ENCODE measurements around the gene PTPRD. TPM values are rescaled to one million over a fixed set of nuclear protein-coding genes. Genes with fewer than 3 reads are reported as not detected.

The PTPRD gene
- total RNA-seq, 1 experiment from 2014 or later = not detected

DNA sequence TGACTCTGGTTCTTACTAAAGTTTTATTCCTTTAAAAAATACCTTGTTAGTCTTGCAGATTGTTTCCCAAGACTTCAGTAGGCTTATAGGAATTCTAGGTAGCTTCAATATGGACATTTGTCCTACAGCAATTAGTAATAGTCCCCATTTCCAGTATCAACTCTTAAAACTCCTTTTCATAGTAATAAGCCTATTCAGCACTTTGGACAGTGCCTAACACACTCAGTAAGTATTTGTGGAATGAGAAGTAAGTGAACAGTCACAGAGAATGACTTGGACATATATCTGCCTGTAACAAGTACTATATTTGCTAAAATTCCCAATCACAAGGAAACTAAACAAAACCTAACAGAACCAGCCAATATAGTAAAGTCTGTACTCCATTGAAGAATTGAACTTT, 1521.4 kb downstream of the PTPRD start:
- H3K36me3 ChIP-seq (ENCODE audit: control insufficient read depth, insufficient read depth, low read length) = no peaks in the 10 kb centered on the region
- no peak overlapping the region for H3K27ac ChIP-seq (ENCODE audit: low read length)
- intact Hi-C loops (cut with micrococcal nuclease; ENCODE audit: unreplicated experiment) = no loop called here
- in situ Hi-C loops (cut with HindIII; ENCODE audit: low pct_unique_long_range_greater_than_20kb, low sequenced_read_pairs) = no loop called here
- CTCF ChIA-PET = no interaction called here
- H3K4me1 ChIP-seq (ENCODE audit: control insufficient read depth, insufficient read depth, low read length) = no peaks in the 10 kb centered on the region
- no peak overlapping the region for H3K4me3 ChIP-seq (ENCODE audit: low read depth in 2 of 2, low read length in 2 of 2)
- no peak for DNase-seq (ENCODE audit: low read depth, low spot score)
- POLR2A ChIA-PET = no interaction called here
- BruUV-seq (replicated peaks) = no TSS peak
- TF ChIP-seq, protein P1, sequence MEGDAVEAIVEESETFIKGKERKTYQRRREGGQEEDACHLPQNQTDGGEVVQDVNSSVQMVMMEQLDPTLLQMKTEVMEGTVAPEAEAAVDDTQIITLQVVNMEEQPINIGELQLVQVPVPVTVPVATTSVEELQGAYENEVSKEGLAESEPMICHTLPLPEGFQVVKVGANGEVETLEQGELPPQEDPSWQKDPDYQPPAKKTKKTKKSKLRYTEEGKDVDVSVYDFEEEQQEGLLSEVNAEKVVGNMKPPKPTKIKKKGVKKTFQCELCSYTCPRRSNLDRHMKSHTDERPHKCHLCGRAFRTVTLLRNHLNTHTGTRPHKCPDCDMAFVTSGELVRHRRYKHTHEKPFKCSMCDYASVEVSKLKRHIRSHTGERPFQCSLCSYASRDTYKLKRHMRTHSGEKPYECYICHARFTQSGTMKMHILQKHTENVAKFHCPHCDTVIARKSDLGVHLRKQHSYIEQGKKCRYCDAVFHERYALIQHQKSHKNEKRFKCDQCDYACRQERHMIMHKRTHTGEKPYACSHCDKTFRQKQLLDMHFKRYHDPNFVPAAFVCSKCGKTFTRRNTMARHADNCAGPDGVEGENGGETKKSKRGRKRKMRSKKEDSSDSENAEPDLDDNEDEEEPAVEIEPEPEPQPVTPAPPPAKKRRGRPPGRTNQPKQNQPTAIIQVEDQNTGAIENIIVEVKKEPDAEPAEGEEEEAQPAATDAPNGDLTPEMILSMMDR (IDR thresholded peaks at IDR 0.05) = no peak
- TF ChIP-seq POLR2AphosphoS5 (IDR thresholded peaks at IDR 0.05; ENCODE audit: low read depth, low read length) (no peak), TCF7L2 (IDR thresholded peaks at IDR 0.05; ENCODE audit: low read depth, low read length) (no peak), REST (IDR thresholded peaks at IDR 0.05; ENCODE audit: insufficient read depth in 1 of 2, low read depth in 2 of 2, low read length in 1 of 2) (peak in 1 of 2 experiments; percentile 33; a peak in 1 of 4 replicates), SIN3A (IDR thresholded peaks at IDR 0.05; ENCODE audit: borderline replicate concordance, insufficient read depth, low read depth, low read length) (no peak)
- H3K9me3 ChIP-seq (ENCODE audit: control insufficient read depth, insufficient read depth, low read depth, low read length) = no peaks in the 10 kb centered on the region
- H3K27me3 ChIP-seq (ENCODE audit: control insufficient read depth, insufficient read depth, low read length) = no peaks in the 10 kb centered on the region
- ATAC-seq = no peak

- DNase-seq (ENCODE audit: low read depth, low spot score) (no peak), ATAC-seq (no peak)
- Histone ChIP-seq H3K27me3 (ENCODE audit: control insufficient read depth, insufficient read depth, low read length) (no peaks in the 10 kb centered on the region), H3K27ac (ENCODE audit: low read length) (no peak overlapping the region), H3K4me1 (ENCODE audit: control insufficient read depth, insufficient read depth, low read length) (no peaks in the 10 kb centered on the region), H3K36me3 (ENCODE audit: control insufficient read depth, insufficient read depth, low read length) (no peaks in the 10 kb centered on the region), H3K4me3 (ENCODE audit: low read depth in 2 of 2, low read length in 2 of 2) (no peak overlapping the region), H3K9me3 (ENCODE audit: control insufficient read depth, insufficient read depth, low read depth, low read length) (no peaks in the 10 kb centered on the region)
- ChIA-PET CTCF (no interaction called here), POLR2A (interaction anchor here (0.6 kb wide), 1 partner anchor 21 kb away, joined by 3 read pairs; no protein-coding TSS in a partner anchor)
- TF ChIP-seq REST (IDR thresholded peaks at IDR 0.05; ENCODE audit: insufficient read depth in 1 of 2, low read depth in 2 of 2, low read length in 1 of 2) (no peak), POLR2AphosphoS5 (IDR thresholded peaks at IDR 0.05; ENCODE audit: low read depth, low read length) (no peak), SIN3A (IDR thresholded peaks at IDR 0.05; ENCODE audit: borderline replicate concordance, insufficient read depth, low read depth, low read length) (no peak), TCF7L2 (IDR thresholded peaks at IDR 0.05; ENCODE audit: low read depth, low read length) (no peak)
- TF ChIP-seq, protein P1 (IDR thresholded peaks at IDR 0.05) = no peak
- intact Hi-C loops (cut with micrococcal nuclease; ENCODE audit: unreplicated experiment) = no loop called here
- no TSS peak for BruUV-seq (replicated peaks)
- in situ Hi-C loops (cut with HindIII; ENCODE audit: low pct_unique_long_range_greater_than_20kb, low sequenced_read_pairs) = no loop called here
These were observed 1533.3 kb downstream of the PTPRD start for GRCh38 chr9:9079473-9079872.
